GM12874 (cell line): ENCODE results near the gene JPH4.

ENCODE experiments used
- TF ChIP-seq, protein P1 (sequence below): IDR thresholded peaks from 2 replicates; pipeline ENCODE4 v1.5.1; 2011; ENCODE audit warnings: low read depth, mild to moderate bottlenecking, control low read depth, low read length, moderate library complexity; ENCODE audit not compliant: insufficient read depth

The JPH4 gene

DNA sequence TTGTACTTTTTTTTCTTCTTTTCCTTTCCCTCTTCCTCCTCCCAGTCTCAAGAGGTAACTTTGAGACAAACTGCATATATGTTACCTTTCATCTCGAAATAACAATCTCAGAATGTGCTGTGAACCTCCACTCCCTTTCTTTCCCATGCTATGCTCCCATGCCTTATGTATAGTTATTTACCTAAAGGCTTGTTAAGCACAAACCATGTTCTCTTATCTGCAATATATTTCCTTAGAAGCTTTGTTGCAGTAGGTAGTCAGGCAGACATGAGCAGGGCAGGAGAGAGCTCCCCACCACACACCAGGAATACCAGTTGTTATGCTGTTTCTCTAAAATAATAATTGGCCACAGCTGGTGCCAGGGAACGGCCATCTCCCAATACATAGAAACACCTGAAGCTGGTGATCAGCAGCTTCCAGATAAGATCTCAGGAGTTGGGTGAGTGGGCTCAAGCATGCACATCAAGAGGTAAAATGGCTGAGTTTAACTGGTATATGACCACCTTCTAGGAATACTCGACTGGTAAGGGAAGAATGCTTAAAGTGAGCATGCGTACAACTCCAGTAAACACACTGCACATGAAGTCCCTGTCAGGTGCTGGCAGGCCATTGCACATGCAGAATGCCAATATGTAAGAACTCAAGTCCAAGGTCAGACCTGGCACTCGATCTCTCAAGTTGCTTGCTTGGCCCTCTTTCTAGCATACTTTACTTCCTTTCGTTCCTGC is 42.8 kb upstream of the JPH4 start:
- TF ChIP-seq, protein P1, sequence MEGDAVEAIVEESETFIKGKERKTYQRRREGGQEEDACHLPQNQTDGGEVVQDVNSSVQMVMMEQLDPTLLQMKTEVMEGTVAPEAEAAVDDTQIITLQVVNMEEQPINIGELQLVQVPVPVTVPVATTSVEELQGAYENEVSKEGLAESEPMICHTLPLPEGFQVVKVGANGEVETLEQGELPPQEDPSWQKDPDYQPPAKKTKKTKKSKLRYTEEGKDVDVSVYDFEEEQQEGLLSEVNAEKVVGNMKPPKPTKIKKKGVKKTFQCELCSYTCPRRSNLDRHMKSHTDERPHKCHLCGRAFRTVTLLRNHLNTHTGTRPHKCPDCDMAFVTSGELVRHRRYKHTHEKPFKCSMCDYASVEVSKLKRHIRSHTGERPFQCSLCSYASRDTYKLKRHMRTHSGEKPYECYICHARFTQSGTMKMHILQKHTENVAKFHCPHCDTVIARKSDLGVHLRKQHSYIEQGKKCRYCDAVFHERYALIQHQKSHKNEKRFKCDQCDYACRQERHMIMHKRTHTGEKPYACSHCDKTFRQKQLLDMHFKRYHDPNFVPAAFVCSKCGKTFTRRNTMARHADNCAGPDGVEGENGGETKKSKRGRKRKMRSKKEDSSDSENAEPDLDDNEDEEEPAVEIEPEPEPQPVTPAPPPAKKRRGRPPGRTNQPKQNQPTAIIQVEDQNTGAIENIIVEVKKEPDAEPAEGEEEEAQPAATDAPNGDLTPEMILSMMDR, result no peak

DNA sequence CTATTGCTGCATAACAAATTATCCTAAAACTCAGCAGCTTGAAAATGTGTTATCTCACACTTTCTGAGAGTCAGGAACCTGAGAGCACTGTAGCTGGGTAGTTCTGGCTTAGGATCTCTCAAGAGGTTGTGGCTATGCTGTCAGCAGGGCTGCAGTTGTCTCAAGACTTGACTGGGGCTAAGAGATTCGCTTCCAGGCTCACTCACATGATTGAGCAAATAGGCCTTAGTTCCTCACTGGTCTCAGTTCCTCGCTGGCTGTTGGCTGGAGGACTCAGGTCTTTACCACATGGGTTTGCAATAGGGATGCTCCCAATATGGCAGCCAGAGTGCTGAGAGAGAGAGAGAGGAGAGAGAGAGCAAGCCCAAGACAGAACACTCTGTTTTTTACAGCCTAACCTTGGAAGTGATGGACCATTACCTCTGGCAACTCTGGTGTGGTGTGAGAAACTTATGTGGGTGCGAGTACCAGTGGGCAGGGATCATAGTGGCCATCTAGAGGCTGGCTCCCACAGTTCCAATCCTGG is 41.6 kb upstream of the JPH4 start:
- TF ChIP-seq, protein P1, result no peak

DNA sequence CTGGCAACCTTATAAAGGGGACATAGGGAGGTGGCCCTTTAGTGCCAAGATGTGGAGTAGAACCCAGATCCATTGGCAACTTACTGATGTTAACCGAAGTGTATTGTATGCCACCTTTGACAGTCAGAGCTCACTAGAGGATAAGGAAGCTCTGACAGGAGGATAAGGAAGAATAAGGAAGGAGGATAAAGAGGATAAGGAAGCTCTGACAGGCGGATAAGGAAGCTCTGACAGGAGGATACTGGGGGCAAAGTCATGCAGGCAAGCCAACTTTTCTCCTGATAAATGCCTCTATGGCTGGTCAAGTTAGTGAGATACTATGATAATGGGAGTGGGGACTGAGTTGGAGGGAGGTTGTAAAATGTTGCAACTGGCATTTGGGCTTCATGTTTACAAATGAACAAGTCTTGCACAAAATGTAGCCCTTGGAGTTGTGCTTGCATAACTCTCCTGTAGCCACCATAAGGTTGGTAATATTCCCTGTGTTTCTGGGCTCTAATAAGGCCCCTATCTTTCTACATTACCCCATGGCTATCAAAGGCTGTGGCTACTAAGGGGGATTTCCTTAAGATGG is 39.9 kb upstream of the JPH4 start:
- TF ChIP-seq, protein P1, result no peak

DNA sequence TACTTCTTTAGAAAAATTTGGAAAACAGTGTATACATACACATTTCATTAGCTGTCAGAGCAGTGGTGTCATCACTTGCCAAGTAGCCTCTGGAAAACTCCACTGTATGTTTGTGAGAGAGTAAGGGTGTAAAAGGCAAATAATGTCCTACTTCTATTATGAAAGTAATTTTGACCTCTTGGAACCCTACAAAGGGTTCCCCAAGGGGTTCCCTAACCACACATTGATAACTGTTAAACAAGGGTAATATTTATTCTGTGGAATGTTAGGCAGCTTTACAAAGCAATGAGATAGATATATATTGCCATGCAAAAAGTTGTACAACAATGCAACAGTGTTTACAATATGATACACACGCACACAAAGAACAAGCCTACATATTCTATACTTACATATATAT is 38.9 kb upstream of the JPH4 start:
- TF ChIP-seq, protein P1, result no peak

DNA sequence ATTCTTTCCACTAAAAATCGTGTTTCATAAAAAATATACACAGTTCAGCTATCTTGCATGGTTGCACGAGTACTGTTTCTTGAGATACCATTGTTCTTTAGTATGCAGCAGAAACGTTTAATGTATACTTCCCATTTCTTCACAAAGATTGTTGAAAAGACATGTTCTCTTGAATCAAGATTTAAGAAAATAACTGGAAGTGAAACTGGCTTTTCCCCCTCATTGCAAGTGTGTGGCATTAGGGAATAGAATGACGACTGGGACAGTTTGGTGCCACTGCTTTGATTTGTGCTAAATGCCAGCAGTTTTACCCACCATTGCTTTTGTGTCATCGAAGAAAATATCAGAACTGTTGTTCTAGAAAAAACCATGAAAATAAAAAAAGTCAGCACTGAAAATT is 37.3 kb upstream of the JPH4 start:
- TF ChIP-seq, protein P1, result no peak

DNA sequence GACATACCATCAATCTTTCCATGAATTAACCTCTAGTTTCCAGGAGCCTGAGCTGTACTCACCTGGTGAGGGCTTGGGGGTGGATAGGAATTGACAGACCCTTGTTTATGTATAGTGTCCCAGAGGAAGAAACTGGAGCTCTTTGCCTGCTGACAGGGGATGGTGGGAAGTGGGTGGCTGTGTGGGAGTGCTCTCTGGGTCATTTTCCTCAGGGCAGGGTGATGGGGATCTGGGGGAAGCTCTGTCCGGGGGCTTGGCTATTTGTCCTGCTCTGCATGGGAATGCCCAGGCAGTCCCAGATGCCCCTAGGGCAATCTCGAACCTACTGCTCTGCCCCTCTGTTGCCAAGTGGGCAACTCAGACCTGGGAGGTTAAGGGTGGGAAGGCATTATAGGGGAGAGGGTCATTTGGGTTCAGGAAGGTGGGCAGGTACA is 35.8 kb upstream of the JPH4 start:
- TF ChIP-seq, protein P1, result no peak

DNA sequence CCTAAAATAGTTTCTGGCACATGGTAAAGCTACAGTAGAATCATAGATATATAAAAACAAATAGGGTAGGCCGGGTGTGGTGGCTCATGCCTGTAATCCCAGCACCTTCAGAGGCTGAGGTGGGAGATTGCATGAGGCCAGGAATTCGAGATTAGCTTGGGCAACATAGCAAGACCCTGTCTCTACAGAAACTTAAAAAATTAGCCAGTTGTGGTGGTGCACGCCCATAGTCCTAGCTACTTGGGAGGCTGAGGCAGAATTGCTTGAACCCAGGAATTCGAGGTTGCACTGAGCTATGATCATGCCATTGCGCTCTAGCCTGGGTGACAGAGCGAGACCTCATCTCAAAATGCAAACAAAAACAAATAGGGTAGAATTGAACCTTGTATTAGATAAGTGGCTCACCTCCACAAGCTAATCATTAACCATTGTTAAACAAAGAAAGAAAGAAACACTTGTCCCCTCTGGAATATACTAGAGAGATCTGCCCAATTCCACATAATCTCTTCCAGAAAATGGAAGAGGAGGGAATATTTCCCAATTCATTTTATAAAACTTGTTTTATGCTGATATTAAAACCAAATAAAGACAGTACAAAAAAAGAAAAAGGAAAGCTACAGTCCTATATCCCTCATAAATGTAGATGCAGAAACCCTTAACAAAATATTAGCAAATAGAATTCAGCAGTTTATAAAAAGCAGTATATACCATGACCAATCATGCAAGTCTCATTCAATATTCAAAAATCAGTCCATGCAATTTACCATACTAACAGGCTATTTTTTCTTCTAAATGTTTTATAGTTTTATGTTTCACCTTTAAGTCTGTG is 34.9 kb upstream of the JPH4 start:
- TF ChIP-seq, protein P1, result no peak
